ENCODE measurements around the gene ITPRIP.
A peak's percentile ranks its signal among the peaks of the same experiment; 100 is the strongest.

Gene ITPRIP

DNA sequence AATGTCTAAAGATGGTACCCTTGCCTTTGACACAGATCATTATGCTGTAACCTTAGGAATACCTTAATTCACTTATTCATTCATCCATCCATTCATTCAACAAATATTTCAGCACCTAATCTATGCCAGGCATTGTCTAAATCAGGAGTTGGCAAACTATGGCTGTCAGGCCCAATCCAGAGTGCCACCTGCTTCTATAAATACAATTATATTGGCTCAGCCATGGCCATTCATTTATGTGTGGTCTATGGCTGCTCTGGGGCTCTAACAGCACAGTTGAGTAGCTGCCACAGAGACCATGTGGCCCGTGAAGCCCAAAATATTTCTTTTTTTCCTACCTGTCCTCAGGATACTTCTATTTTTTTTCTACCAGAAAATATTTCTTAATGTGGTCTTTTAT lies 6.0 kb upstream of the ITPRIP start:
- FAIRE-seq (no peak), DNase-seq (ENCODE audit: insufficient read length, low spot score) (no peak)

- no peak for DNase-seq (ENCODE audit: insufficient read length, low spot score)
- FAIRE-seq = no peak
Measured at GRCh38 chr10:104342941-104343411, 4.7 kb upstream of the ITPRIP start.

DNA sequence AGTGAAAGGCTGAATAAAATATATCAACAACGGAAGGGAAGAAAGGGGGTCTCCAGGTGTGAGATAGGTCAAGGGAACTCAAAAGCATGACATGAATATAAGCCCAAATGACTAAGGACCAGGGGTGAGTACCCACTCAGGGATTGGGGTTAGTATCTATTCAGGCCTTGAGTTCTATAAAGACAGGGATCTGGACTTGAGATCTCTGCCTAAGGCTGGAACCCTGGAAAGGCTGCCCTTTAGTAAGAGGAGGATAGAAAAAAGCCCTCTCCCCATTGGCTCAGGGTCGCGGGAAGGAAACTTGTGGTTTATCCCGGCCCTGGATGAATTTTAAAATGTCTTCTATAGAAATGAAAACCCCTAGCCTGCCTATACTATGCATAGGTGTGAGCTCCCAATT lies 2.4 kb upstream of the ITPRIP start:
- FAIRE-seq (no peak), DNase-seq (ENCODE audit: insufficient read length, low spot score) (no peak)

- DNase-seq (ENCODE audit: insufficient read length, low spot score) (no peak), FAIRE-seq (no peak)
Measured at GRCh38 chr10:104340111-104340526, 1.9 kb upstream of the ITPRIP start.

DNA sequence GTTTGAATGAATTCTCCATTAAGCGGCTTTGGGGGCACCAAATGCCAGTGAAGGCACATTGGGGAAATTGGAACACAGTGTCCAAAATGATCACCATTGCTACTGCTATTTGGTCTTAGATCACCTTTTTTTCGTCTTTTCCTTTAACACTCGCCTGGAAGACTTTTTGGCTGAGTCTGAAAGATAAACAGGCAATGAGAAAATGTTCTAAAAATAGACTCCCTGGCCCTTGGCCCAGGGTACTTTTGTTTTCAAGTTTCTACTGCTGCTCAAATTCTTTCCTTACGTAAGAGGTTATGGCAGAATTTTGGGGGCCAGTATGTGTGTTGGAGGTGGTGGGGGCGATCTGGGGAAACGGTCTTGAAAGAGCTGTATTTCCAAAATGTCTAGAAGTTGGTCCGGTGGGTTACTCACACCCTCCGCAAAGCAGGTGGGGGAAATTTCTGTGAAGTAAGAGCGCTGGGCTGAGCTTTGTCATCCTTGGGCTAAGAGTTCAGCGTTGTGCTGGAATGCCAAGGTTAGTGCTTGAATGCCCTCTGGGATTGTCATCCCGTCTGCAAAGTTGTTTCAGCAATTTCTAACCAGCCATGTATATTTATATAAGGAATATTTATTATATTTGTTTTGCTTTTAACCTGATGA lies 1.3 kb upstream of the ITPRIP start:
- DNase-seq (ENCODE audit: insufficient read length, low spot score) (no peak), FAIRE-seq (peak; percentile 91)

- FAIRE-seq (peak; percentile 87), DNase-seq (ENCODE audit: insufficient read length, low spot score) (no peak)
Measured at GRCh38 chr10:104337521-104337984, 712 bp downstream of the ITPRIP start.

DNA sequence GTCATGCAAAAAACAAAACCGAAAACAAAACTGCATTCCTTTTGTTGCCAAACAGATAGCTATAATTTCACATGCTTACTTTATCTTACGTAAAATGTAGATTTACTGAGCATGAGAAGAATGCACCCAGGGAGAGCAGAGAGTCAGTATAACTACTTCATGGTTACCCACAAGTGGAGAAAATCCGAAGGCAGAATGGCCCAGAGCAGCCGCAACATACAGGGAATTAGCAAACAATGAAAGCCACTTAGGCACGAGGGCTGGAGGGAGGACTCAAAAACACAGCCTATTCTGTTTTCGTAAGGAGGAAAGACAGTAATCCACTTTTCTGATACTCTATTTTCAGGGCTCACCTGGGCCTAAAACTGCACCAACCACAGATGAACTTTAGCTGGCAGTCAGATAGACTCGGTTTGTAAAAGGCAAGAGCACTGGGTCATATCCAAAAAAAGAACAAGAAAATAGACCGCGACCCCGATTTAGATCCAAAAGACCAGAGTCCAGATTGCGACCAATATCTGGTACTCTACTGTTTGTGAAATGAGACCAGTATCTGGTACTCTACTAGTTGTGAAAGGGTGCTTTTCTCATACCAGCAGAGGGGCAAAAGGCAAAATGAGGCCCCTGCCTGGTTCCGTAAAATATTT lies 1.3 kb downstream of the ITPRIP start:
- no peak for DNase-seq (ENCODE audit: insufficient read length, low spot score)
- peak; percentile 40 for FAIRE-seq

DNA sequence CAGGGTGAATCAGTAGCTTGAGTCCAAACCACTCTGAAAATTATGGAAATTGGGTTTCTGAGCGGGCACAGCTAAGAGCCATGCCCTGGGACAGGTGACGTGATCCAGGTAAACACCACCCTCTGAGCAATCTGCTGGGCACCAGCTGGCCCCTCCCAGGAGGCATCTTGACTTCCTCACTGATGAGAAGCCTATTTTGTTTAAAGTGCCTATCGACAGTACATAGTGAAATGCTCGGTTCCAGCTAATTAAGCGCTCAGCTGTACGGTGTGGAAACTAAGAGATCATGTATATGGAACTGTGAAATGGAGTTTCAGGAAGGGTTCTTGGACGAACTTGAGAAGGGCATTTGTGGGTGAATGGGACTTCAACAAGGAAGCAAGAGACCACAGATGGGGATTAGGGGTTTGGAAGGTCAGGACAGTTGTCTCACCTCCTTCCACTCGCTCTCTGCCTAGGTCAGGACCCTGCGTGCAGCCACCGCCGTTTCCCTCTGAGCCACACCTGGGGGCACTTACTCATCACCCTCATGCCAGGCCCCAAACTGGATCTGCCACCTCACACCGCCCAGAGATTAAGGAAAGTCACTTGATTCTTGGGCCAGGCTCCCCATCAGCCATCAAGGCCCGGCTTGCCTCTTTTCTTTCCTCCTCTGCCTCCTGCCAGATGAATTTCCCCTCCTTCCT lies 3.2 kb downstream of the ITPRIP start:
- DNase-seq (ENCODE audit: insufficient read length, low spot score) (no peak), FAIRE-seq (no peak)

- FAIRE-seq = no peak
- no peak for DNase-seq (ENCODE audit: insufficient read length, low spot score)
Measured at GRCh38 chr10:104334561-104334960, 3.7 kb downstream of the ITPRIP start.

- FAIRE-seq = no peak
Measured at GRCh38 chr10:104333728-104334373, 4.4 kb downstream of the ITPRIP start.

GRCh38 chr10:104333032-104333727 lies 5.1 kb downstream of the ITPRIP start:
- FAIRE-seq = no peak
- no peak for DNase-seq (ENCODE audit: insufficient read length, low spot score)

More at GRCh38 chr10:104333728-104334373, 4.4 kb downstream of the ITPRIP start:
- DNase-seq (ENCODE audit: insufficient read length, low spot score) = no peak

- no peak for FAIRE-seq
Measured at GRCh38 chr10:104332243-104333031, 5.8 kb downstream of the ITPRIP start.

DNA sequence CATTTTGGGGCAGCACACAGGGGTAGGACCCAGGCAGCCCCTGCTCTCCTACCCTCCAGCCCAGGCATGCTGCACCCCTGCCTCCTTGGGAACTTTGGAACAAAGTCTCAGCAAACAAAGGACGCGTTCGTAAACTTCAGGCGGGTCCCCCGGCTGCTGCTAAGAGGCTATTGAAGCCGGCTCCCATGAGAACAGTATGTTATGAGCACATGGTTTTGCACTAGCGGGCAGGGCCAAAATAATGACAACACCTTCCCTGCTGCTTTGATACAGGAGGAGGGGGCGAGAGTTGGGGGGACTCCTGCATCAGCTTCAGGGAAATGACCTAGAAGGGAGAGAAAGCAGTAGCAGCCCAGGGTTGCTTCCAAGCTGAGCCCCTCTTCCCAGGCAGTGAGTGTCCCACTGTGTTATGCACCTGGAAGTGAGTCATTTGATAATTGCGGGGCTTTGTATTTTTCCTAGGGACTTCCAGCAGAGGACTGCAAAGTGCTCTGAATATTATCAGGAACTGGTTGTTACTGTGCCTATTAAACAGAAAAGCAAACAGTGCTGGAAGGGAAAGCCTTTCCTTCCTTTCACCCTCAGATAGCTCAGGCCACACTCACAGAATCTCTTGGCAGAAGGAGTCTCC lies 6.9 kb downstream of the ITPRIP start:
- no peak for DNase-seq (ENCODE audit: insufficient read length, low spot score)
- no peak for FAIRE-seq

More at GRCh38 chr10:104332243-104333031, 5.8 kb downstream of the ITPRIP start:
- DNase-seq (ENCODE audit: insufficient read length, low spot score) = no peak

DNA sequence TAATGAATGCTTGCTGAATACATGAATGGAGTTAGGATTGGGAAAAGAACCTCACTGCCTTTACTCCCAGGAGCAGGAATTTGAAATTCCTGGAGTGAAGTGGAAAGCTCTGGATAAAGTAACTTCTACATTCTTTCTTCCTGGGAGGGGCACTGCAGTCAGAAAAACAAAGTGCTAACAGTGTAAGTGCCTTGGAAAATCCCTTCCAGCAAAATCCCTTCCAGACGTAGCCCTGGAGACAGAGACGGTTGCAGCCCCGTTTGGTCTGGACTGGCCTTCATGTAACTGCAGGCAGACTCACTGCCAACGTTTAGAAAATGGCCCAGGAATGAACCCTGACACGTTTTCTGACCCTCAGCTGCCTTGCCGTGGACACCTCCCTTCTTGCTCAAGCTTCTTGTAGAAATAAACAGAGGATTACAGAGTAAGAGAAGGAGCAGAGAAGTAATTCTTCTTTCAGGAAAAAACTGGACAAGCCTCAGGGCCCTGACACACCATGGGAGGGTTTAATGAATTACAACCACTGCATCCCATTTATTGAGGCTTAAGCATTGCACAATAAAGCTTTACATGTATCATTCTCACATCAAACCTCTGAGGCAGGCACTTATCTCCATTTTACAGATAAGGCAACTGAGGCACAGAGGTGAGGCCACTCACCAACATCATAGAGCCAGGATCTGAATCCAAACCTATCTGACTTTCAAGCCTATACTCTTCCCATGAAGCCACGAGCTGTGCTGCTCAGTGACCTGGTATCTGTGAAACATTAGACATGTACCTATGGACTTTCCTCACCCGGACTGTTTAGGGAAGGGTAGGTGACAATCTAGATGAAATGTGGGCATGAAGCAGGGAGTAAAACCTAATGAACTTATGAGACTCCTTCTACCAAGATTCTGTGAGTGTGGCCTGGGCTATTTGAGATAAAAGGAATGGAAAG lies 7.8 kb downstream of the ITPRIP start:
- no peak for FAIRE-seq
- no peak for DNase-seq (ENCODE audit: insufficient read length, low spot score)

- FAIRE-seq (no peak), DNase-seq (ENCODE audit: insufficient read length, low spot score) (no peak)
Measured at GRCh38 chr10:104329735-104330134, 8.5 kb downstream of the ITPRIP start.

DNA sequence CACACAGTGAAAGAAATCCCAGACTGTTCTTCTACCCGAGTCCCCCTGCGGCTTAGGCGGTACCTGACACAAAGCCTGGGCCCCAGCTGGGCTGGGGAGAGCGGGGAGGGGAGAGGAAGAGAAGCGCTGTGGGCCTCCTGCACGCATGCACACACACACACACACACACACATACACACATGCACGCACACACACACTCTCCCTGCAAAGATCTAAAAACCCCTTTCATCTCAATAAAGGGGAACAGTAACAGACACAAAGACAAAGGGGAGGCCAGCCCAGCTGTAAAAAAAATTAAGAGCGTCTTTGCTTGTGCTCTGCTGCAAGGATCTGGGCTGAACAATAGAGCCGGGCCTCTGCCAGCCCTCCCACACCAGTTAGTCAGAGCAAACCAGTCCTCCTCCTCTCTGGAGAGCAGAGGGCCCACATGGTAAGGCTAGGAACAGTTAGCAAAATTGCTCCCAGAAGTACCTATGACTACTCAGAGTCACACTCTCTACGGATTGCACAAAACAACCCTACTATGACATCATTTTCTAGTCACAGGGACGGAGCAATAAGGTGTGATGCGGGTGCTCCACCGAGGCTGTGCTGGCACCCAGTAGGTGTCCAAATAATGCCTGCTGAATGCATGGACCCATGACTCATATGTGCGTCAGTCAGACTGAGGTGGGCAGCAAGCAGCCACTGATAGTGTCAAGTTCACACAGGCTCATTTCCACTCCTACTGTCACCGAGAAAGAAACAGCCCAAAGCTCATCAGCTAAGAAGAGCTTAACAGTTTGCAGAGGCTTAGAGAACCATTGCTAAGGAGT lies 9.2 kb downstream of the ITPRIP start:
- DNase-seq (ENCODE audit: insufficient read length, low spot score) (no peak), FAIRE-seq (no peak)

DNA sequence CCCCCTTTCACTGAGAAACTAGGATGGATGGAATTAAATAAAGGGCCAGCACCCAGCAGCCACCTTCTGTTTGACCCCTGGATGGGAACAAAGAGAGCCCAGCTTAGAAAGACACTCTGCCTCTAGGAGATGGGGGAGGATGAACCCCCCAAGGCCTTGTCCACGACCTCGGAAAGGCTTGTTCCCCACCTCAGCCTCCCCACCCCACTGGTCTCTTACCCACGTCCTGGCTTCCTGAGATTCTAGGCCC lies 9.7 kb downstream of the ITPRIP start:
- FAIRE-seq (no peak), DNase-seq (ENCODE audit: insufficient read length, low spot score) (no peak)
